D721Med (cell line): ENCODE results near the gene SAMD4A.

Experiments used
- DNase-seq: peaks from one replicate; pipeline ENCODE4 v3.0.0; 2011; ENCODE audit warnings: low spot score; ENCODE audit not compliant: insufficient read length
- FAIRE-seq: peaks from 2 replicates; lab custom pipeline; 2011; peaks lifted over from hg19 to GRCh38; lab: Jason Lieb, UNC
- TF ChIP-seq, protein P1 (sequence below): IDR thresholded peaks from 2 replicates; pipeline ENCODE4 v1.5.1; 2012; ENCODE audit warnings: mild to moderate bottlenecking, control low read depth; ENCODE audit not compliant: insufficient read depth; ENCODE audit errors: missing control alignments

Gene SAMD4A

DNA sequence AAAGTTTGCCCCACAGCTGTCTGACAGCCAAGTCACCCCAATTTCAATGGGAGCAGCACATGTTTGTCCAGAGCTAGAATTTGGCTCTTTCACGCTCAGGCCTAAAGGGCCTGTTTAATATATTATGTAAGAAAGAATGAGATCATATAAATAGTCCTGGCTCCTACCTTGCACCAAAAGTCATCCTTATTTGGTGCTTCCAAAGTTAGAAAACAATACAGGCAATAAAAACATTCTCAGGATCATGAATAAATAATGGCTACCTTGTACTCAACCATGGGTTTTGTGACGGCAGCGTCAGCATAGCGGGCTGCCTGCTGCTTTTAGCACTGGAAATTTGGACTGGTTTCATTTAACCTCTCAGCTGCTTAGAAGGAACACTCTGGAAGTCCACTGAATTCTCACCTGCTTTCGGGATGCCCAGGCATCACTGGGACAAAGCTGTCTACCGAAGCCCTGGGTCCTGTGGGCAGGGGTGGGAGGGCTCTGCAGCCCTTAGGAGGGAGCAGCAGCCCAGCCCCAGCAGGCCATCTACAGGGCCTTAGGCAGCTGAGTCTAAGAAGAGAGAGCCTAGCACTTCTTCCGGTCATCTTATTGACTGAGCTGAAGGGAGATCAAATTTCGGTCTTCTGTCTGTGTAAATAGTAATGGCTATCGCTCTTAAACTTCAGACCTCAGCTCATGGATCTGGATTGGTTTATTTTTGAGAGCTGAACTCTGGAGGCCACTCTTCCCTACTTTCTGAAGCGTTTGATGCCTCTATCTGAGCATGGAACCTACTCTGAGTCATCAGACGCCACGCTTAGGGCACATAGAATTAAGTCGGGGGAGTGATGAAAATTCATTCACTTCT lies 106.5 kb downstream of the SAMD4A start:
- DNase-seq (no peak), FAIRE-seq (no peak)
- TF ChIP-seq, protein P1, sequence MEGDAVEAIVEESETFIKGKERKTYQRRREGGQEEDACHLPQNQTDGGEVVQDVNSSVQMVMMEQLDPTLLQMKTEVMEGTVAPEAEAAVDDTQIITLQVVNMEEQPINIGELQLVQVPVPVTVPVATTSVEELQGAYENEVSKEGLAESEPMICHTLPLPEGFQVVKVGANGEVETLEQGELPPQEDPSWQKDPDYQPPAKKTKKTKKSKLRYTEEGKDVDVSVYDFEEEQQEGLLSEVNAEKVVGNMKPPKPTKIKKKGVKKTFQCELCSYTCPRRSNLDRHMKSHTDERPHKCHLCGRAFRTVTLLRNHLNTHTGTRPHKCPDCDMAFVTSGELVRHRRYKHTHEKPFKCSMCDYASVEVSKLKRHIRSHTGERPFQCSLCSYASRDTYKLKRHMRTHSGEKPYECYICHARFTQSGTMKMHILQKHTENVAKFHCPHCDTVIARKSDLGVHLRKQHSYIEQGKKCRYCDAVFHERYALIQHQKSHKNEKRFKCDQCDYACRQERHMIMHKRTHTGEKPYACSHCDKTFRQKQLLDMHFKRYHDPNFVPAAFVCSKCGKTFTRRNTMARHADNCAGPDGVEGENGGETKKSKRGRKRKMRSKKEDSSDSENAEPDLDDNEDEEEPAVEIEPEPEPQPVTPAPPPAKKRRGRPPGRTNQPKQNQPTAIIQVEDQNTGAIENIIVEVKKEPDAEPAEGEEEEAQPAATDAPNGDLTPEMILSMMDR = no peak

DNA sequence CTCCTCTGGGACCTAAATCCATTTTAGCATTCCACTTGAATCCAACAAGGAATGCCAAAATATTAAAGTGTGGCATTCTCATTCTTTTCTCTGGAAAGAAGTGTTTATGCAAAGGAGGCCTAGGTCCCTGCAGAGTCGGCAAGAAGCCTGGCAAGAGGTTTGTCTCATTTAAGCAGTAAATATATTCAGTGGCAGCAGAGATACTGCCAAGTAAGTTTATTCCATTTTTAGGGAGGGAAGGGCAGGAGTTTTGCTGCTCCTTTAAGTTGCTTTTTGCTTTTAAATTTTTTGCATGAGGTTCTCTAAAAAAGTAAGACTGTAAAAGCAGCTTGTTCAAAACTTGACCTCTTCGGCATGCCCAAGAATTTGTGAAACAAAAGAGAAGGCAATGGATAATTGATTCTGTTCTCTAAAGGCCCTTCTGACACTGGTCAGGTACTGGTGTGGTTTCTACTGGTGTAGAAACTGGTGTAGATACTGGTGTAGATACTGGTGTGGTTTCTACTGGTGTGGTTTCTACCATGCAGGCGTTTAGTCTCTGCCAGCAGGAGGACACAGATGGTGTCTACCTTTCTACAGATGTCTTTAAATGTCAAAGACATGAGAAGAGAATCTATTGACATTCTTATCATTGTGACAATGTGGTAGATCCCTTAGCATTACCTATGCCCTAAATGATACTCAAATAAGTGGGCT lies 107.3 kb downstream of the SAMD4A start:
- TF ChIP-seq, protein P1 = no peak
- FAIRE-seq = no peak
- no peak for DNase-seq

DNA sequence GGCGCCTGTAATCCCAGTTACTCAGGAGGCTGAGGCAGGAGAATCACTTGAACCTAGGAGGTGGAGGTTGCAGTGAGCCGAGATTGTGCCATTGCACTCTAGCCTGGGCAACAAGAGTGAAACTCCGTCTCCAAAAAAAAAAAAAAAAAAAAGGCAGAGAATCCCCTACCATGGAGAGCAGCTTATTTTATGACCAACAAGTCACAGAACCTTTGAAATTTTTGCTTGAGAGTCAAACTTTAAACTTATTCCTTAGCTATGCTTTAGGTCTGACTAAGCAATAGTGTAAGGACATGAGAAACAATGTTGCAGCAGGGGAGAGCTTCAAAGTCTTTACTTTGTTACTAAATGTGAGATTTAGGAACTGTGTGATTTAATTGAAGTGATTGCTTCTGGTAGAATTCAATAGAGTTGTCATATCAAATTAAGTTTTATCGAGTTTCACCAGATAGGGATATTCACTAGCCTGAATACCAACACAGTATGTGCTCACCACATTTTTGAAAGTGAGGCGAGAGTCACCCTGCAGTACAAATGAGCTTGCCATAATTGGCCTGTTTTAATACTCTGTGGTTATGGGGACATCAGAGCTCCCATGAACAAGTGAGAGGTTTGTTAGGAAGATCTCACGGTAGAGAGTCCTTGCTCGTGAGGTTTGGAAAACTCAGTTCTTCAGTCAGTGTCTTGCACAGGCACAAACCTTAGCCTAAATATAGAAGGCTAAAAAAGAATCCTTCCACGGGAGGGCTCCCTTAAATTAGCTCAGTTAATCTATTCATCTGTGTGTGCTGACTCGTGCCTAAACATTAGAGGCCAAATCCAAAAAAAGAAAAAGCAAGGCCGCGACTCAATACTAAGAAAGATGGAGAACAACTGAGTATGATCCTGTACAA lies 108.6 kb downstream of the SAMD4A start:
- DNase-seq (no peak), FAIRE-seq (no peak)
- TF ChIP-seq, protein P1 = no peak

DNA sequence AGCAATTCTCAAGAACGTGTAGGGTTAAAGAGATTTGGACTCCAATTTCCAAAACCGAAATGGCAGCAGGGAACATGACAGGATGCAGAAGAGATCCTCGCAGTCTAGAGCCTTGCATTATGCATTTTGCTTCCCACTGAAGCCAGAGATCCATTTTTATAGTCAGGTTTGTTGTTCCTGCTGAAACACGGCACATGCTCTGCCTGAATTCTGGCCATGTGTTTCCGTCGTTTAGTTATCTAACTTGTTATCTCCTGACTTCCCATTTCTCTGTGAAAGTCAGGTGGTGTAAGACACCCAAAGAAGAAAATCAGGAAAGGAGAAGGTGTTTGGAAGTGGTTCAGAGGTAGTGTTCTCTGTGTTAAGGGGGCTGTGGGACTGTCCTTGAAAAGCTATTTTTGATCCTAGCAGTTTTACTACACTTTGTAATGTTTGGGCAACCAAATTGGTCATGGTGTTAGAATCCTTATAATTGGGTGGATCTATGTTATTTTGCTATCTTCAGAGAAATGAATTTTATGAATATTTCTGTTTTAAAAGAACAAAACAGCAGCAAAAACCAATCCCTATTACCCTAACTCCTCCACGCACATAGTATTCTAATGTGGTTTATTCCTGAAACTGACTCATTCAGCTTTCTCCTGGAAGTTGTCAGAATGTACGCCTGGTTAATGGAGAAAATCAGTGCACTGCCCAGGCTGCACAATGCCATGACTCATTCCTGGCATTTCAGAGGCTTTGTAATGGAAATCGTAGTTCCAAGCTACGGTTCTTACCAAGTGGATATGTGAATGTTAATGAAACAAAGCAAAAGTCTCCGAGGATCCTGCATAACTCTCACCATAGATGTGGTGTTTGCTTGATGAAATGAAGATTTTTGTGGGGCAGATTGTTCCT lies 110.1 kb downstream of the SAMD4A start:
- FAIRE-seq (no peak), DNase-seq (no peak)
- TF ChIP-seq, protein P1 = no peak

DNA sequence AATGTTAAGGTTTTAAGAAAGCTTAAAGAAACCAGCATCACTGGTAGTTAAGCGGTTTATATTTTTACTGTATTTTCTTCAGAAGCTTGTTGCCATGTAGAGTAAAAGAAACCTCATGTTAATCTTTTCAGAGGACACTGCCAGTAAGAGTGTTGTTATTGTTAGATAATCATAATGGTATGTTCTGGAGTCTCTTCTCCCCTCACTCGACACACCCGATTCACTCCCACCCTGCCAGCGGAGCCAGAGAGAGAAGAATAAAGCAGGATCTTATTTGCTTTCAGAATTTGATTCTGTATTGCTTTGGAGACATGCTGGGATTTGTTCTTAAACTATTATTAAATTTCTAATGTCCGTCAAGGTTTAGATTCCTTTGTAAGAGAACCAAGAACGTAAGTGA lies 113.7 kb downstream of the SAMD4A start:
- DNase-seq (no peak), FAIRE-seq (no peak)
- TF ChIP-seq, protein P1 = no peak

DNA sequence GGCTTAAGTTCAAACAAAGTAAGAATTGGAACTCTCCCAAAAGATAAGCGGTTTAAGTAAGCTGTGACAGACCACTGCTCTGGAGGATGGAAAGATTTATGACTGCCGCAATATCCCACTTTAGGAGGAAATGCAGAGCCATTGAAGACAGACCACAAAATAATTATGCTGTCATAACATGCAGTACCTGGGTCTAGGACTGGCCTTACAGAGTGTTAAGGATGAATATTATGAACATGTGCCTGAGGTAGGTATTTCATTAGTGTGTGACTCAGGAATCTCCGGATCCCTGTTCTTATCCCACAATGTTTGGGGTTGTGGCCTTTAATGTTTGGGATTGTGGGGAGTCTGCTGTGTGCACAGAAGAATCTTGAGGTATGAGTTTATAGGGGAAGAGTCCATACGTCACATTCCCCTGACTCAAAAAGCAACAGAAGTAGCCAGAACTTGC lies 114.9 kb downstream of the SAMD4A start:
- FAIRE-seq (no peak), DNase-seq (no peak)
- TF ChIP-seq, protein P1 = no peak
